ENCODE results near the gene WDFY3. TPM values are rescaled to one million over a fixed set of nuclear protein-coding genes. Genes with fewer than 3 reads are reported as not detected.

Gene WDFY3
- total and polyA plus RNA-seq, 2 of the 13 experiments (the other 11 are each of a cell fraction or from before 2014, with no cell fraction given) = 16.7 to 24.5 TPM

DNA sequence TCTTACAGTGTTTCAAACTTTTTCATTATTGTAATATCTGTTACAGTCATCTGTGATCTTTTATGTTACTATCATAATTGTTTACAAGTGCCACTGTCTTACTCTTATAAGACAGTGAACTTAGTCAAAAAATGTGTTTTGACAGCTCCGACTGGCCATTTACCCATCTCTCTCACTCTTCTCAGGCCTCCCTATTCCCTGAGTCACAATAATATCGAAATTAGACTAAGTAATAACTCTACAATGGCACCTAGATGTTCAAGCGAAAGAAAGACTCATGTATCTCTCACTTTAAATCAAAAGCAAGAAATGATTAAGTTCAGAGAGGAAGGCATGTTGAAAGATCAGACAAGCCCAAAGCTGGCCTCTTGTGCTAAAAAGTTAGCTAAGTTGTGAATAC lies 199.3 kb downstream of the WDFY3 start:
- Histone ChIP-seq H3K4me3 (replicated peaks in 1 of 3; ENCODE audit: insufficient read depth in 1 of 3, low read depth in 2 of 3, low read length in 3 of 3) (no peak overlapping the region), H3K4me2 (ENCODE audit: low read depth, low read length) (no peak overlapping the region), H3K27me3 (ENCODE audit: control insufficient read depth in 1 of 2, insufficient read depth in 2 of 2, low read length in 2 of 2) (no peaks in the 10 kb centered on the region), H3K9ac (ENCODE audit: insufficient read depth, low read depth, low read length) (no peak overlapping the region), H3K4me1 (ENCODE audit: insufficient read depth, low read length) (no peaks in the 10 kb centered on the region), H3K27ac (ENCODE audit: extremely low read length, insufficient read depth, low read length) (no peak overlapping the region), H2AFZ (ENCODE audit: low read length) (no peak overlapping the region), H4K20me1 (ENCODE audit: insufficient read depth, low read length) (no peaks in the 10 kb centered on the region), H3K36me3 (replicated peaks in 1 of 2; ENCODE audit: control insufficient read depth in 1 of 2, insufficient read depth in 2 of 2, low read length in 2 of 2) (peaks cover 0 to 6% of the 10 kb centered on the region in 2 experiments; a peak in 1 of 5 replicates), H3K9me3 (ENCODE audit: low read length) (no peaks in the 10 kb centered on the region), H3K79me2 (ENCODE audit: insufficient read depth, low read length) (no peaks in the 10 kb centered on the region)
- BruUV-seq (replicated peaks) = no TSS peak
- no peak for FAIRE-seq
- POLR2A ChIA-PET = no interaction called here
- 86% methylated on average over 3 of the region's 3 CpGs for WGBS (ENCODE audit: low lambda C conversion rate)
- no peak for DNase-seq (ENCODE audit: low spot score)
- CTCF ChIA-PET (ENCODE audit: low intra/inter-chr PET ratio, low total read pairs) = no interaction called here
- in situ Hi-C loops (cut with HindIII; ENCODE audit: extremely low pct_ligation_motif_present, low pct_unique_long_range_greater_than_20kb) = no loop called here
- intact Hi-C loops (cut with micrococcal nuclease; ENCODE audit: unreplicated experiment) = no loop called here
- no peak for ATAC-seq
- TF ChIP-seq HMG20A (CRISPR knock-in tag; IDR thresholded peaks at IDR 0.05; ENCODE audit: borderline replicate concordance) = no peak
- TF ChIP-seq ZNF431 (CRISPR knock-in tag; IDR thresholded peaks at IDR 0.05; ENCODE audit: borderline replicate concordance, low read depth) = no peak
- no peak for TF ChIP-seq MYC (CRISPR knock-in tag; IDR thresholded peaks at IDR 0.05; ENCODE audit: borderline replicate concordance)
- TF ChIP-seq RNF219 (CRISPR knock-in tag; IDR thresholded peaks at IDR 0.05) = no peak
- TF ChIP-seq ZBTB10 (CRISPR knock-in tag; IDR thresholded peaks at IDR 0.05; ENCODE audit: borderline replicate concordance) = no peak
- TF ChIP-seq, protein P1, sequence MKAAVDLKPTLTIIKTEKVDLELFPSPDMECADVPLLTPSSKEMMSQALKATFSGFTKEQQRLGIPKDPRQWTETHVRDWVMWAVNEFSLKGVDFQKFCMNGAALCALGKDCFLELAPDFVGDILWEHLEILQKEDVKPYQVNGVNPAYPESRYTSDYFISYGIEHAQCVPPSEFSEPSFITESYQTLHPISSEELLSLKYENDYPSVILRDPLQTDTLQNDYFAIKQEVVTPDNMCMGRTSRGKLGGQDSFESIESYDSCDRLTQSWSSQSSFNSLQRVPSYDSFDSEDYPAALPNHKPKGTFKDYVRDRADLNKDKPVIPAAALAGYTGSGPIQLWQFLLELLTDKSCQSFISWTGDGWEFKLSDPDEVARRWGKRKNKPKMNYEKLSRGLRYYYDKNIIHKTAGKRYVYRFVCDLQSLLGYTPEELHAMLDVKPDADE (CRISPR knock-in tag; IDR thresholded peaks at IDR 0.05) = no peak
